ENCODE measurements around the gene ALKBH5. TPM values are rescaled to one million over a fixed set of nuclear protein-coding genes. Genes with fewer than 3 reads are reported as not detected.

The ALKBH5 gene
- total and polyA plus RNA-seq, 9 of the 15 experiments (the other 6 are each of a cell fraction or from before 2014, with no cell fraction given) = 11.4 to 70.0 (median 47.4) TPM

DNA sequence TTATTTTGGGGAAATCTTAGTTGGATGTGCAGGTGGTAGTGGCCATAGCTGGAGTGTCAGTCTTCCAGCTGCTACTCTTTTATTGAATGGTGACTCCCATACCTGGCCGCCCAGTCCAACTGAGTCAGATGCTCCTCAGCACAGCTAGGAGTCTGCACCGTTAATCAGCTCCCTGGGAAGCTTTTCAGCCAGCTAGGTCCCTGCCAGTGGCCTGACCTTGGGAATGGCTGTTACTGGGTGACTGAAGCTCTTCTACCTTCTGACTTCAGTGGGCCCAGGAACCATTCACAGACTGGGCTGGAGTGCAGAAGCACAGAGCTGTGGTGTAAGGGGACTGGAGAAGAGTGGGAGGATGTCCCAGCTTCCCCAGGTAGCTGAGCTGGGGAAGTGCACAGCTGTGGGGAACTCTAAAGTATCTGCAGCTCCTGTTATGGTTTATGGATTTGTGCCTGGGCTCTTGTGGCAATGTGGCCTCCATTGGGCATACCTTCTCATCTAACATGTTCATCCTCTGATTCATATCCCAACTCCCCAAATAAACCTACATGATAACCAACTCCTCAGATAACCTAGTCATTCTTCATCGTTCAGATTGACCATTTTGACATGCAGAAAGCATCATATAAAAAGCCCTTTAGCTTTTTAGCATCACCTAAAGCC, 14.0 kb downstream of the ALKBH5 start (continued):
- TF ChIP-seq TOE1 (IDR thresholded peaks at IDR 0.05; ENCODE audit: borderline replicate concordance) (no peak), TOE1 (CRISPR knock-in tag; IDR thresholded peaks at IDR 0.05; ENCODE audit: borderline replicate concordance, low read depth) (no peak), ZNF253 (CRISPR knock-in tag; conservative IDR thresholded peaks at IDR 0.05) (no peak)

DNA sequence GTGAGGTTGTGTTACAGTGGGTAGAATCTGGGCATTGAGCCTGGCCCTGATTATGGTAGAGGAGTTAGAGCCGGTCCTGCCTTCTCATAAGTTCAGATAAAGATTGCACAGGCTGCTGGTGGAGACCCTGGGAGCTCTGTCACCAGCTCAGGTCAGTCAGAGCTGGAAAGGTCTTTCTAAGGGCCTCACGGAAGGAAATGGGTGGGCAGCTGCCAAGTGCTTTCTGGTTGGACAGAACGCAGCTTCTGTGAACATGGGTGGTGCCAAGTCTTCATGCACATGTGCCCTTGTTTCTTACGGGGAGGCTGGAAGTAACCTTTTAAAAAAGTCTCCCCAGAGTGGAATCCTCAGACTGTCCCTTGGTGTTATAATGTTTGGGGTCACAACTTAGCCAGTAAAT, 14.9 kb downstream of the ALKBH5 start:
- Histone ChIP-seq H3K79me2 (ENCODE audit: control insufficient read depth, insufficient read depth, low read length) (peaks cover 62% of the 10 kb centered on the region), H3K4me1 (replicated peaks in 1 of 2; ENCODE audit: control insufficient read depth in 2 of 2, insufficient read depth in 2 of 2, low read length in 2 of 2) (no peaks in the 10 kb centered on the region; a peak in 1 of 5 replicates), H3K27me3 (ENCODE audit: control insufficient read depth in 2 of 2, insufficient read depth in 2 of 2, low read length in 2 of 2) (no peaks in the 10 kb centered on the region), H3K36me3 (ENCODE audit: control insufficient read depth, insufficient read depth, low read length) (peaks cover 76% of the 10 kb centered on the region), H3K4me2 (ENCODE audit: insufficient read depth, low read length) (no peak overlapping the region), H3K9me1 (ENCODE audit: control insufficient read depth, insufficient read depth, low read length) (peaks cover 3% of the 10 kb centered on the region), H4K20me1 (replicated peaks; ENCODE audit: control insufficient read depth, insufficient read depth, low read length) (peaks cover 22% of the 10 kb centered on the region), H3K4me3 (no peak overlapping the region), H2AFZ (ENCODE audit: low read depth, low read length) (no peak overlapping the region), H3K9ac (ENCODE audit: insufficient read depth in 1 of 2, low read depth in 2 of 2, low read length in 2 of 2) (no peak overlapping the region), H3K9me3 (replicated peaks; ENCODE audit: control insufficient read depth, insufficient read depth, low read depth, low read length) (no peaks in the 10 kb centered on the region), H3K27ac (ENCODE audit: extremely low read depth, low read depth, low read length) (no peak overlapping the region)
- DNase-seq (ENCODE audit: extremely low read depth in 1 of 4, low spot score in 3 of 4) (no peak), ATAC-seq (no peak), FAIRE-seq (no peak)
- 100% methylated on average over 4 of the region's 4 CpGs for WGBS (ENCODE audit: insufficient coverage, low coverage, missing lambda C conversion rate)
- TF ChIP-seq, protein P1, sequence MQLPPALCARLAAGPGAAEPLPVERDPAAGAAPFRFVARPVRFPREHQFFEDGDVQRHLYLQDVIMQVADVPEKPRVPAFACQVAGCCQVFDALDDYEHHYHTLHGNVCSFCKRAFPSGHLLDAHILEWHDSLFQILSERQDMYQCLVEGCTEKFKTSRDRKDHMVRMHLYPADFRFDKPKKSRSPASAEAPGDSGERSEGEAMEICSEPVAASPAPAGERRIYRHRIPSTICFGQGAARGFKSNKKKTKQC (CRISPR knock-in tag; IDR thresholded peaks at IDR 0.05) = no peak
- in situ Hi-C loops (cut with MboI) (no loop called here), intact Hi-C loops (cut with micrococcal nuclease) (no loop called here)
- POLR2A ChIA-PET = interaction anchor here (0.6 to 0.7 kb wide), 2 partner anchors 15 to 128 kb away, joined by 4 read pairs; partner anchors contain the start of gene ALKBH5
- CTCF ChIA-PET (ENCODE audit: low intra/inter-chr PET ratio) = interaction anchor here (0.6 kb wide), 1 partner anchor 15 kb away, joined by 5 read pairs; no protein-coding TSS in a partner anchor
- BruUV-seq (replicated peaks) = no TSS peak
